GM18861 (cell line): ENCODE data around the gene CNPY4.
A peak's percentile ranks its signal among the peaks of the same experiment; 100 is the strongest.

Experiments used
- ATAC-seq: cut with Tn5 transposase; IDR thresholded peaks from one replicate; pipeline ENCODE4 v1.9.1; 2021; ENCODE audit not compliant: unreplicated experiment

The CNPY4 gene

DNA sequence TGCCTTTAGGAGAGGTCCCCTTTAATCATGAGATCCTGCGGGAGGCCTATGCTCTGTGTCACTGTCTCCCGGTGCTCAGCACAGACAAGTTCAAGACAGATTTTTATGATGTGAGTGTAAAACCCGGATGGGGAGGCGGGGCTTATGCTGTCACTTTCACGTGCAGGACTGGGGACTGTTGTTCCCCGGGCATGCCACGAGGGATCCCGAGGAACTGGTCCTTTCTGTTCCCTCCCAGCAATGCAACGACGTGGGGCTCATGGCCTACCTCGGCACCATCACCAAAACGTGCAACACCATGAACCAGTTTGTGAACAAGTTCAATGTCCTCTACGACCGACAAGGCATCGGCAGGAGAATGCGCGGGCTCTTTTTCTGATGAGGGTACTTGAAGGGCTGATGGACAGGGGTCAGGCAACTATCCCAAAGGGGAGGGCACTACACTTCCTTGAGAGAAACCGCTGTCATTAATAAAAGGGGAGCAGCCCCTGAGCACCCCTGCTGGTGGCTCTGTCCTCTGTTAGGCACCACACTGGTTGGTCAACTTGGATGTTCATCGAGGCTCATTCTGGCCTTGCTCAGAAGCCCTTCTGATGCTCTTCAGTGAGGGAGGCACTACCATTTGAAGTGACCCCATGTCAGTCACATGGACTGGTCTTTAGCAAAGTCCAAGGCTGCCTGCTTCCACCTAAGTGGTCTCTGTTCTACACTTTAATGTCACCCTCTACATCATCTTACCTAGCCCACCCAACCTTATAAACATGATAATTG is 27.8 kb upstream of the CNPY4 start:
- no peak for ATAC-seq

DNA sequence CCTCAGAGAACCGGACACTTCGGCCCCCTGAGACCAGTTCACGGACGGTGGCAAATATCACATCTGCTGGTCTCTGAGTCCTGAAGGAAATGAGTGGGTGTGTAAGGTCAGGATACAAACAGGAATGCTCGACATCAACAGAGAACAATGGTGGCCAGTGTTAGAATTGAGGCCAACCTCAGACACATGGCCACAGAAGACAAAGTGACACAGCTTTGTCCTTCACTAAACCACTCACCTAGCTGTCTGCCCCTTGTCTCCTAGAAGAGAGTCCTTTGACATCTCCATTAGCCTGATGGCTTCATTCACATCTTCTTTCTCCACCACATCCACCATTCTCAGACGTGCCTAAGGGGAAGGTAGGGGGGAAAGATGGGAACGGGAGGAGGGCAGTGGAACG is 26.4 kb upstream of the CNPY4 start:
- no peak for ATAC-seq

DNA sequence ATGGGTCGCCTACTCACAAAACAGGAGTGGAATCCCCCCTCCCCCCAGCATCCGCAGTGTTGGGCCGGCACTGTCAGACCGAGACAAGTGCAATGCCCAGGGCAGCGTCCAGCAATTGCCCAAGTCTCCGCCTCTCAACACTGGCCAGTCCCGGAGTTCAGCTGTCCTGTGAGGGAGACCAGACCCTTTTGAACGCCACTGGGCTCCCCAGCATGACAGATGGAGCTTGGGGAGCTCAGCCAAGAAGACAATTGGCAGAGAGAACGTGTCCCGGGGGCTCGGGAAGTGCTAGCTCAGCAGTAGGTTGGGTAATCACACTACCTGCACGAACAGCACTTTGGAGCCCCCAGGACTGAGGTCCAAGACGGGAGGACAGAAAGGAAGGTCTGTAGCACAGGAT is 25.9 kb upstream of the CNPY4 start:
- no peak for ATAC-seq

DNA sequence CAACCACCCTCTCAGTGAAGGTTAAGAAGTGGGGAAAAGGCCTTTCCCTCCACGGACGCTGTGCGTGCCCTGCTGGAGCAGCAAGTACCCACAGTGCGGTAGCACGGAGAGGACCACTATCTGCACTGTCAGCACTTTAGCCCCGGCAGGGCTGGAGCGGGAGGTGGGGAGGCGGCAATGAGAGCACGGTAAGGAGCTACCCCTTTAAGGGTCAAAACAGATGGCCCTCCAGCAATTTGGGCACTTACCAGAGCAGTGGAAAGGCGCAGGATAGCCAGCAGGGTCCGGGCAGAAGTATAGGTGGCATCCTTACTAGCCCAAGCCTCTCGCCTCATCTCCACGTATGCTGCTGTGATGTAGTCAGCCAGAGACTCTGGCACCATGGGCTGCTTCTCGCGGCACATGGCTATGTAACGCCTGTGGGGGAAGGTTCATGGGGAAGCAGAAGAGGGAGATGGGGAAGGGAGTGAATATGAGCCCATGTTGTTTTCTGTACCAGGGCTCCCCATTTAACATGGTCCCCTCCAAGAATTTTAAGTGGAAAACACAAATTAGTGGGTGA is 25.4 kb upstream of the CNPY4 start:
- ATAC-seq, result no peak

DNA sequence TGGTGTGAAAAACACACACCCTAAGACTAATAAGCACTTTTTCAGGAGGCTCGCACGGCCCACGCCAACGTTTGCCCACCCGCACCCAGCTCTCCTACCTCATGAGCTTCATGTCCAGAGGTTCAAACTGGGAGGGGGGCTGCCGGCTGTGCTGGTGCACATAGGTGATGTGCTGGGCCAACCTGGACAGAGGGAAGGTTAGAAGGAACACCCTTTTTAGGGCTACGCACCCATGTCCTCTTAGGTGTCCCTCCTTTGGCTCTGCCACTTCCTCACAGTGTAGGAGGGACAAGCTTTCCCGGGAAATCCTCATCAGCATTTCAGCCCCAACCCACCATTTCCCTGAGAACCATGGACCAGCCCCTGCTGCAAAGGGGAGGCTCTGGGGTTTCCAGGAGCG is 24.1 kb upstream of the CNPY4 start:
- no peak for ATAC-seq

DNA sequence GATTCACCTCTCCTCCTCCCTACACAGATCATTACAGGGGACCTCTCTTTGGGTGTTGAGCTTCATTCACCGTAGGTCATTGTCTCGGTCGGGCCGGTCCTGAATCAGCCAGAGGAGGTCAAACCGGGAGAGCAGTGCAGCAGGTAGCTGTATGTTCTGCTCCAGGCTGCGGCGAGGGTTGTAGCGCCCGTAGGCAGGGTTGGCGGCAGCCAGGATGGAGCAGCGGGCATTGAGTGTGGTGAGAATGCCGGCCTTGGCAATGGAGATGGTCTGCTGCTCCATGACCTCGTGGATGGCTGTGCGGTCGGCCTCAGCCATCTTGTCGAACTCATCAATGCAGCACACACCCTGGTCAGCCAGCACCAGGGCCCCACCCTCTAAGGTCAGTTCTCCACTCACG is 23.7 kb upstream of the CNPY4 start:
- ATAC-seq, result no peak

DNA sequence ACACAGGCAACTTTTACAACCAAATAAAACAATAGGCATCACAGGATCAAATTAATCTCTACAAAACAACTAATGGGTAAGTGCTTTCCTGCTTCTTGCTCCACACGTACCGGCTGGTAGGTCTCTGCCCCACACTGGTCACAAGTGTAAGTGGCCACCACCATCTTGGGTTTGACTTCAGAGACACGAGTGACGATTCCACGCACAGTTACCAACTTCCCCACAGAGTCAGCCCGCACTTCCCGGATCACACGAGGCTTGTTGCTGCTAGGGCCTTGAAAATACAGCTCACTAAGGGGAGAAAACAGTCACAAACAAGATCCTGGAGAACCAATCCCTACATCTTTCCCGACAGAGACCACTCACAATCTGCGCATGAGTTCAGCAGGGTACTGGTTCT is 20.5 kb upstream of the CNPY4 start:
- ATAC-seq, result no peak

DNA sequence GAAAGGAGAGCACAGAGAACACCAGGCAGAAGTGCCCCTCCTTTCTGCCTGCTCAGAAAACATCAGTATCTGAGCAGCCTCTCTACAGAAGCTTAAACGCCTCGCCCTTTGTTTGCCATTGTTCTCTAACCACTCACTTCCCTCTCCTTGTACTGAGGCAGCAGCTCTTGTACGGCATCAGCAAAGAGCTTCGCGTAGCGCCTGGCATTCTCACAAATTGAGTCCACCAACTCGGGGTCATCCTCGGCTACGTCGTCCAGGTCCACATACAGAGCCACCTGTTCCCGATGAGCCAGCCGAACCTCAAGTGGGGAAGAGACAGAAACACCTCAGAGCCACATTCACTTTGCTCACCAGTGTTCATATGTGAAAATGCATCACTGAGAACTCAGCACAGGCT is 20.0 kb upstream of the CNPY4 start:
- no peak for ATAC-seq

DNA sequence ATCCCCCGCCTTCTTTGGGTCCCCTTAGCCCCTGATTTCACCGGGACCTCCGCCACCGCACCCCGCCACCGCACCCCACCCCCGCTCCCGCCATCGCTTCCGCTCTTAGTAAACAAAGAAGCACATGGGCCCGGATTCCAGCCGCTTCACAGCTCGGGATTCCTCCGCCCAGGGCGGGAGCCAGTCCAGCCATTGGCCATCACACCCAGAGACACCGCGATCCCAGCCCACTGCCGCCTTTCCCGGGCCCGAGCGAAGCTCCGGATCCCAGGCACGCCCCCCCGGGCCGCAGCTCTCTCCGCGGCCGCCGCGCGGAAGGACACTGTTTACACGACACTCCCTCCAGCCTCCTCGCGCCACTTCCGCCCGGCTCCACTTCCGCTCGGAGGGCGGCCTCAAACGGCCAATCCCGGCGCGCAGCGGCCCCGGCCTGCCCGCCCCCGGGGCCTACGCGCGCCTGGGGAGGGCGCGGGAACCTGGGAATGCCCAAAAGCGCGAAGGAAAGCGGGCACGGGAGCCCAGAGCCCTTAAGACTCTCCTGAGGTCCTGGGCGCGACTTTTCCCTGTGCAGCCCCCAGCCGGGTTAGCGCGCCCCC is 18.9 kb upstream of the CNPY4 start:
- peak; percentile 54 for ATAC-seq

DNA sequence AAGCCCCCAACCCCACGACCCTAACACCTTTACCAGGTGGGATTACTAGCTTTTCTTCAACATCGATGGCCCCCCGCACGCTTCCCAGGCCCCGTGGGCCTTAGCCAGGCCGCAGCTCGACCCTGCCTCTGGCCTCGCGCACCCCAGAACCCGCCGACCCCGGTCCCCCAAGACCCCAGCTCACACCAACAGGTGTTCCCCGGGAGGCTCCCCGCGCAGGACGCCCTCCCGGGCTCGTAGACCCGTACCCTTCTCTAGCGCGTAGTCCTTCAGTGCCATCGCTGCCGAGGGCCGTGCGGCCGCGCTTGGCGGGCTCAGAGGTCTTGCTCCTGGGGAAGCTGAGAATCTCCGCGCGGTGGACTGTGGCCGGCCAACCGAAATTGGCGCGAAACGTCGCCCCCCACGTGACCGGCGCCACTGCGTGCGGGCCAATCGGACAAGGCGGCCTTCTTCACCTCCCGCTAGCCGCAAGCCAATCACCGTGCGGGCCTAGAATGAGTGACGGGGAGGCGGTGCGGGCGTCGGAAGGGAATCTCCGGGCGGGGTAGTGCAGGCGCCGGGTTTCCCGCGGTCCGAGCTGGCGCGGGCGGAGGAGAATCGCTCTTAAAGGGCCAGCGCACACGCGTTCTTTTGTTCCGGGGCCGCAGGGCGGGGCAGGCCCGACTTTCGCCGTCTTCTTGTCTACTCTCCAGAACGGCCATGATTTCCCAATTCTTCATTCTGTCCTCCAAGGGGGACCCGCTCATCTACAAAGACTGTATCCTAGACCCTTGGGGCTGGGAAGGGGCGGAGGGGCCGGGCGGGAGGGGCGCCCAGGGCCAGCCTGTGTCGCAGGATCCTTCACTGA is 18.2 kb upstream of the CNPY4 start, which contains the start of the genes AP4M1 and MCM7:
TSS of gene AP4M1 (plus strand) at position 628 of the 847 bp plus-strand sequence. CDS start at position 700, 72 bp downstream.
TSS of gene MCM7 (minus strand) at position 382 of the 847 bp plus-strand sequence. CDS start at position 279, 103 bp downstream.
- ATAC-seq, result peak; percentile 71

DNA sequence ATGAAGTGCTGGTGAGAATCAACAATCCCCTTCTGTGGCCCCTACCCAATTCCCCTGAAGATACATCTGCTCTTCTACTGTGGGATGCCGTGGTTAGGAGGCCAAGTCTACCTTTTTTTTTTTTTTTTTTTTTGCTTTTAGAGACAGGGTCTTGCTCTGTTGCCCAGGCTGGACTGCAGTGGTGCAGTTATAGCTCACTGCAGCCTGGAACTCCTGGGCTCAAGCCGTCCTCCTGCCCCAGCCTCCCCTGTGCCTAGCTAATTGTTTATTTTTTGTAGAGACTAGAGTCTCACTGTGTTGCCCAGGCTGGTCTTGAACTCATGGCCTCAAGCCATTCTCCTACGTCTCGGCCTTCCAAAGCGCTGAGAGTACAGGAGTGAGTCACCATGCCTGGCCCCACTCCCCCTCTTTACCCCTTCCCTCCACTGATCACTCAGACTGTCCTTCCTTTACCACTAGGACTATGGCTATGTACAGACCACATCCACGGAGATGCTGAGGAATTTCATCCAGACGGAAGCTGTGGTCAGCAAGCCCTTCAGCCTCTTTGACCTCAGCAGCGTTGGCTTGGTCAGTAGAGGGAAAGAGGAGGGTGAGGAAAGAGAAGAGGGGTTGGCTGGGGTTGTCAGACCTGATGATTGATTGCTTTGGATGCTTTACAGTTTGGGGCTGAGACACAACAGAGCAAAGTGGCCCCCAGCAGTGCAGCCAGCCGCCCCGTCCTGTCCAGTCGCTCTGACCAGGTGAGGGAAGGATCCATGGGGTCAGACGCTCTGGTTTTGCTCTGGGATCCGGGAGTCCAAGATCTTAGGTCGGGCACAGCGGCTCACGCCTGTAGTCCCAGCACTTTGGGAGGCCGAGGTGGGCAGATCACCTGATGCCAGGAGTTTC is 16.2 kb upstream of the CNPY4 start:
- no peak for ATAC-seq

DNA sequence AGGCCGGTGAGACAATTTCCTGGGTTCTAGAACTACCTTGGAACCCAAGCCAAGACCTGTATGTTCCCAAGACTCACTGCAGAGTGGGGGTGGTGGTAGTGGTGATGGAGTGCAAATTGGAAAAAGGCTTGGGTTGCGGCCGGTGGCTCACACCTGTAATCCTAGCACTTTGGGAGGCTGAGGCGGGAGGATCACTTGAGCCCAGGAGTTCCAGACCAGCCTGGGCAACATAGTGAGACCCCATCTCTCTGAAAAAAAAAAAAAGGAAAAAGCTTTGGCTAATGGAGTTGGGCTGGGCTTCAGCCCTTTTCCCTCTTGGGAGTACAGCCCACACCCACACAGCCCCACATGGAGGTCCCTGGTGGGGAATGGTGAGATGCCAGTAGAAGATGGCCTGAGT is 13.9 kb upstream of the CNPY4 start:
- no peak for ATAC-seq

DNA sequence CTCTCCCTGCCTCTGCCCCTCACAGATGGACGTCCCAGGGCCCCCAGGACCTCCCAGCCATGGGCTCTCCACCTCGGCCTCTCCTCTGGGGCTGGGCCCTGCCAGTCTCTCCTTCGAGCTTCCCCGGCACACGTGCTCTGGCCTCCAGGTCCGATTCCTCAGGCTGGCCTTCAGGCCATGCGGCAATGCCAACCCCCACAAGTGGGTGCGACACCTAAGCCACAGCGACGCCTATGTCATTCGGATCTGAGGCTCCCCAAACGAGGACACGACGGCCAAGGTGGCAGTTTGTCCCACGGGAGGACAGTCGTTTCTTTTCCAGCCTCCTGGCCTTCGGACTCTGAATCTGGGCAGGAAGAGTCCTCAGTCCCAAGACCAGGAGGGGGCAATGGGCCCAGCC is 12.8 kb upstream of the CNPY4 start:
- no peak for ATAC-seq

DNA sequence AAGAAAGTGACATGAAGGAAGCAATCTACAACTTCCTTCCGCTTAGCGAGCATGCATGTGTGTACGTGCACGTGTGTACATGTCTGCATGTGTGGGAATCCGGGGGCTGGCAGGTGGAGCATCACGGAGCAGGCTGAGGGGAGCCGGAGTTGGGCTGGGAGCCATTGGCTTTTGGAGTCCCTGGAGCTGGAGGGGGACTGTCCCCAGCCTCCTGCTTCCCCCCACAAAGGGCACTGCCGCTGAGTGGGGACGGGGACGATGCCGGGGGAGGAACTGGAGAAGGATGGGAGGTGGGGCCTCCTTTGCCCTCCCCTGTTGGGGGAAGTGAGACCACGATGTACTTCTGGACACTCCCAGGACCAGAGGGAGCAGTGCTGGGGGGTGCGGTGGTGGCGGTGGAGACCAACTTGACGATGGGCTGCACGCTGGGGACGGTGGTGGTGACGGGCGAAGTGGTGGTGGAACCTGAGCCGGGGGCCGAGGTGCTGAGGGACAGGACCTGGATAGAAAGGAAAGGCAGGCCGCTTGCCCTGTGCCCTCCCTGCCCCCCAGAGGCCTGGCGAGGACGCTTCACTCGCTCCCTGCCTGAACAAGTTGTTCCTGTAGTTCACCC is 12.2 kb upstream of the CNPY4 start:
- ATAC-seq, result no peak

DNA sequence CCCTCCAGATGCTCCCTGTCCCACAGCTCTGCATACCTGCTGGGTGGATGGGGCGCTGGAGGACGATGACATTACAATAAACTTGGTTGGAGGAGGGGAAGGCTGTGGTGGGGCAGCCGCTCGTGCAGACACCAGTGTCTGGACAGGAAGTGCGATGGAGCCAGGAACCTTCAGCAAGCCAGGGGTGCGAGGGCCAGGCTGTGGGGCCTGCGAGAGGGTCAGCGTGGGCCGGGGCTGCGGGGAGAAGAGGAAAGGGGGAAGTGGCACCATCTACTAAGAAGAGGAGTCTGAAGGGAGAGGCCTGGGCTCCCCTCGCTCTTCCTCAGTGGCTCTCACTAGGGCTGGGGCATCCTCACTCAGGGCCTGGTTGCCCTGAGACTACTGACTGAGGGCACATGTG is 11.5 kb upstream of the CNPY4 start:
- ATAC-seq, result no peak

DNA sequence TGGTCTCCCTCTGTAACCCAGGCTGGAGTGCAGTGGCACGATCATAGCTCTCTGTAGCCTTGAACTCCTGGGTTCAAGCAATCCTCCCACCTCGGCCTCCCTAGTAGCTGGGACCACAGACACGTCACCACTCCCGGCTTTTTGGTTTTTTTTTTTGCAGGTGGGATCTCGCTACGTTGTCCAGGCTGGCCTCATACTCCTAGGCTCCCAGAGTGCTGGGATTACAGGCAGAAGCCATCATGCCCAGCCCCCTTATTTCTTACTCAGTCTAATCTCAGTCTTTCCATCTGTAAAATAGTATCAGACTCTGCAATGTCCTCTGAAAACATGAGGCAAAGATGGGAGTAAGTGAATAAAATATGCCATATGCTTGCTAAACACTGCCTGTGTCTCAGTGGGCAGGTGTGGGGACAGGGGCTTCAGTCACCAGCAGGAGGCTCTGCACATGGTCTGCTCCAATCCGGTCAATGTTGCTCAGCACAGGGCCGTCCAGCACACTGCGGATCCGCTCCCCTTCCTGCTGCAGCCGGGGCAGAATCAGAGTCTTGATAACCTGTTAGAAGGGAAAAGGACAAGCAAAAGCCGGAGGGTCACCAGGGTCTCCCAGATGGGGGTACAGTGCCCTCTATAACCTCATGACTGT is 9.8 kb upstream of the CNPY4 start:
- ATAC-seq, result no peak

DNA sequence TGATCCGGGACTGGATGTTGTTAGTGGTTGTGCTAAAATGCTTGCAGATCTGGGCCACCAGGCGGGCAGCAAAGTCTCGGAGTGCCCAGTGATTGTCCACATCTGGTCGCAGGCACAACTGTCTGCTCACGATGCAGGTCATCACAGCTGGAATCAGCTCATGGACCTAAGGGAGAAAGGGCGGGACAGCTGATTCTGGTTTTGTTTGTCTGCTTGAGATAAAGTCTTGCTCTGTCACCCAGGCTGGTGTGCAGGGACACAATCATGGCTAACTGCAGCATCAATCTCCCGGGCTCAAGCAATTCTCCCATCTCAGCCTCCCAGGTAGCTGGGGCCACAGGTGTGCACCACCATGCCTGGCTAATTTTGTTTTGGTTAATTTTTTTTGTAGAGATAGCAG is 8.3 kb upstream of the CNPY4 start:
- ATAC-seq, result no peak

DNA sequence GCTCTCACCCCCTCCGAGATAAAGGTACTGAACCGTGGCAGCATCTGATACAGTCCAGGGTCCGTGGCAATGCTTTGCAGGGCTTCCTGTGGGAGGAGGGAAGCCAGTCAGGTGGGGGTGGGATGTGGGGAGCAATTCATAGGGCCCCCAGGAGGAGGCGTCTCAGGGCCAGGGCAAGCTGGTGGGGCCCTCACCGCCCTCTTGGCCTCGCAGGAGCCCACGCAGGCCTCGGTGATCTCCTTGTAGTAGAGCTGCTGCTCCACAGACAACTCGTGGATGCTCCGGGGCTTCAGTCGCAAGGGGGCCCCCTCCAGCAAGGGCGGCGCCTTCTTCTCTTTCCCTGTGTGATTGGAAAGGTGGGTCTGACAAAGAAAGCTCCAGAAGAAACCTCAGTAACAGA is 7.5 kb upstream of the CNPY4 start:
- no peak for ATAC-seq

DNA sequence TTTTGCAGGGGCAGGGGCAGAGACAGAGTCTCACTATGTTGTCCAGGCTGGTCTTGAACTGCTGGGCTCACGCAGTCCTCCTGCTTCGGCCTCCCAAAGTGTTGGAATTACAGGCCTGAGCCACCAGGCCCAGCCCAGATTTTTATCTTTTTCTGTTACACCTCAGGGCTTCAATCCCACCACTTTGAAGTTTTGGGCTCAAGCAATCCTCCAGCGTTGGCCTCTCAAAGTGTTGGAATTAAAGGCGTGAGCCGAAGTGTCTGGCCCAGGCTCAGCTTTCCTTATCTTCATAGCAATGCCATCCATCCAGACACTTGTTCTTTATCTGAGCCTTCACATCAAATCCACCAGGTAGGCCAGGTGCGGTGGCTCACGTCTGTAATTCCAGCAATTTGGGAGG is 4.4 kb upstream of the CNPY4 start:
- no peak for ATAC-seq
